HG03103 (cell line): ENCODE results near the gene PYROXD2.

ENCODE experiments used
- ATAC-seq: cut with Tn5 transposase; IDR thresholded peaks from one replicate; pipeline ENCODE4 v1.9.1; 2021; ENCODE audit warnings: low read depth; ENCODE audit not compliant: unreplicated experiment

PYROXD2 gene

DNA sequence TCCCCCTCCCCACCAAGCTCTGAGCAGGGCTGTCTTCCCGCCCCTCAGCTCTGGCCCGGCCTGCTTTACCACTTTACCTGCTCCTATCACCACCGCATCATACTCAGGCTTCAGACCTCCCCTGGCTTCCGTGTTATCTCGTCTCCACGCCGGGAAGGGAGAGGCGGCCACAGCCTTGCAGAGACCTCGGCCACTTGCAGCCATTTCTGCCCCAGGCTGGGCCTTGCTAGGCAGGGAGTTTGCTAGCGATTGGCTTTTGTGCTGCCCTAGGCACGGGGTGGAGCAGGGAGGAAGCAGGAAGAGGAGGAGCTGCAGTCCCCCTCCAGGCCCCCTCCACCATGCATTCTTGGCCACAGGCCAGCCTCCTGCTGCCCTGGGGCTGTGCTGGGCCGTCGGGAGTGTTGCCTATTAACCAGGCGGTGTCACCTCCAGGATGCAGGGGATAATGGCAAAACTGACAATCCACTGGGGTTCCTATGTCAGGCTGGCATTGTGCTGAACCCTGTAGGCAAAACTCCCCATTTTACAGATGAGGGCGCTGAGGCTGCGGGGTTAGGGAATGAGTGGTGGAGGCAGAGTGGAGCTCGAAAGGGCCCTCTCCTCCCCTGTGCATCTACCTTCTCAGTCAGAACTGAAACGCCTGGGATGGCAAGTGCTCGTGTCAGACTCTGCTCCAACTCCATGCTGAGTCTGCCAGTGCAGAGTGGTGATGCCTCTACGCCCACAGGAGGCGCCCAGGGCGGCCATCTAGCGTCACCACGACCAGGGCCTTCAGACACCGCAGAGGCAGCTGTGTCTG lies at the start of gene PYROXD2:
PYROXD2 (minus strand) TSS at position 251 of the 799 bp plus-strand sequence; CDS start at position 204, 47 bp downstream.
- no peak for ATAC-seq

DNA sequence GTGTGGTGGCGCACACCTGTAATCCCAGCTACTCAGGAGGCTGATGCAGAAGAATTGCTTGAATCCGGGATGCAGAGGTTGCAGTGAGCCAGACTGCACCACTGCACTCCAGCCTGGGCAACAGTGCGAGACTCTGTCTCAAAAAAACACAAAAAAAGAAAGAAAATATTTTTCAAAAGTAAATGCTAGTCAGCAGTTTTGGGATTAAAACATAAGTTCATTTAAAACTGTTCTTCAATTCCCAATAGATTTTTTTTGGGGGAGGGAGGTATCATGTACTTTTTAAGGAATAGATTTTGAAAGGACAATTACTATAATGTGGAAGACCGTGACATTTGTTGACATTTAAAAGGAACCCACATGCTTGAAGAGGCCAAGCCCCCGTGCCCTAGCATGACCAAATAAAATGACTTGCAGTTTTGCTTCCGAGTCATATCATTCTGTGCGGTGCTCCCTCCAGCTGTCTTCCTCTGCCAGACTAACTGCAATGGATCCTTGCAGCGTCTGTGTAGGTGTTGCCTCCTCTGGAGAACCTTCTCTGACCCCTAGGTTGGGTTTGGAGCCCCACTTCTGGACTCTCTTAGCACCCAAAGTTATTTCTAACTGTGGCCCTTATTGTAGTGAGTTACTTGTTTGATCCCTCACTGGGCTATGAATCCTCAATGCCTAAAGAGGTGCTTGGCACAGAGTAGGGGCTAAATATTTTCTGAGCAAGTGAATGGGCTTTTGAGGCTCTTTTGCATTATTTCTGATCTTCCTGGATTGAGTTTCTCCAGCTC lies 49.2 kb upstream of the PYROXD2 start:
- no peak for ATAC-seq

DNA sequence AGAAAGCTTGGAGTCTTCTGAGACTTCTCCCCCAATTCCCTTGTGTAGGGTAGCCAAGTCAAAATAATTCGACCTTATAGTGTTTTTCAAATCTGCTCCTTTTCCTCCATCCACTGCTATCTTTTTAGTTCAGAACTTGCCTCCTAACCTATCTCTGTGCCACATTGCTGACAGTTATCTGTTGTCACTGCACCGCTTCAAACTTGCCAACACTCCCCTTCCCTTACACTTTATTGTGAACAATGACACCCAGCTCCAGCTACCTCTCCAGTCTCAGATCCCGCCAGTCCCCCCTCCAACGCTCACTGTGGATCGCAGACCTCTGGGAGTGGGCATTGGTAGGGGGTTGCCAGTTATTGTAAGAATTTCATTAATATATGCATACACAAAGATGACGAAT lies 48.0 kb upstream of the PYROXD2 start:
- no peak for ATAC-seq

DNA sequence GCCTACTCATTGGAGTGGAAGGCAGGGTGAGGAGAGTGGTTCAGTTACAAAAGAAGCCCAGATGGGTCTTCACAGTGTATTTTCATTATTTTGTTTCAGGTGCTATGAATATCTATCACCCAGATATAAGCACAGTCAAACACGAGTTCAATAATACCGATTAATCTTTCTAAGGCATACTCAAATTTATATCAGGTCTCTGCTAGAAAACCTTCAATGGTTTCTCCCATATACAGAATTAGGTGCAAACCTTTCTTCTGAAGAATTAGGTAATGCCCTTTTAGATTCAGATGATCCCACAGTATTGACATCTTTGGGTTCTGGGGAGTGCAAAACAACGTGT lies 46.5 kb upstream of the PYROXD2 start:
- no peak for ATAC-seq

DNA sequence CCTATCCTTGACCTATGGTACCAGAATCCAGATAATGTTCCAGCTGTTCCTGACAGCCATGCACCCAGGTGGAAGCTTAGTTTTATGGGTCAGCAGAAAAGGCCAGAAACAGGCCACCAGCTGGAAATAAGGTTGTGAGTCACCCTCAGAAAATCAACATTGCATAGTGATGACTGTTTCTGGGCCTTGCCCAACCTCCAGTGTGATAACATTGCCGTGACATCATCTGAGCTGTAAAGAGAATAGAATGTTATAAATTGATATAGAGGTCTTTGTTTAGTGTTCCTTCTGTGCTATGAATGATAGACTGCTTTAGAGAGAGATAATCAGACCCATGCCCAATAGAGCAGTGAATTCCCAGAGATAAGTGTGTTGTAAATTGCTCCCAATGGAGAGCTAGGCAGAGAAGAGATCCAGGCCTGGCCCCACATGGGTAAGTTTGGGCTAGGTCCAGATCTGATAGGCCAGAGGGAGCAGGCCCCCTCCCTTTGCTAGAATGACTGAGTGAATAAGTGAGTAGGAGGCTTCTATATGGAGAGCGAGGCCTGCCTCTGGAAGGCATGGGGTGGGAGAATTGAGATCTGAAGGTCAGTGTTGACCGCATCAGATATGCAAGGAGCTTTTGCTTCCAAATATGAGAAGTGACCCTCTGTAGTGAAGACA lies 46.0 kb upstream of the PYROXD2 start:
- no peak for ATAC-seq

DNA sequence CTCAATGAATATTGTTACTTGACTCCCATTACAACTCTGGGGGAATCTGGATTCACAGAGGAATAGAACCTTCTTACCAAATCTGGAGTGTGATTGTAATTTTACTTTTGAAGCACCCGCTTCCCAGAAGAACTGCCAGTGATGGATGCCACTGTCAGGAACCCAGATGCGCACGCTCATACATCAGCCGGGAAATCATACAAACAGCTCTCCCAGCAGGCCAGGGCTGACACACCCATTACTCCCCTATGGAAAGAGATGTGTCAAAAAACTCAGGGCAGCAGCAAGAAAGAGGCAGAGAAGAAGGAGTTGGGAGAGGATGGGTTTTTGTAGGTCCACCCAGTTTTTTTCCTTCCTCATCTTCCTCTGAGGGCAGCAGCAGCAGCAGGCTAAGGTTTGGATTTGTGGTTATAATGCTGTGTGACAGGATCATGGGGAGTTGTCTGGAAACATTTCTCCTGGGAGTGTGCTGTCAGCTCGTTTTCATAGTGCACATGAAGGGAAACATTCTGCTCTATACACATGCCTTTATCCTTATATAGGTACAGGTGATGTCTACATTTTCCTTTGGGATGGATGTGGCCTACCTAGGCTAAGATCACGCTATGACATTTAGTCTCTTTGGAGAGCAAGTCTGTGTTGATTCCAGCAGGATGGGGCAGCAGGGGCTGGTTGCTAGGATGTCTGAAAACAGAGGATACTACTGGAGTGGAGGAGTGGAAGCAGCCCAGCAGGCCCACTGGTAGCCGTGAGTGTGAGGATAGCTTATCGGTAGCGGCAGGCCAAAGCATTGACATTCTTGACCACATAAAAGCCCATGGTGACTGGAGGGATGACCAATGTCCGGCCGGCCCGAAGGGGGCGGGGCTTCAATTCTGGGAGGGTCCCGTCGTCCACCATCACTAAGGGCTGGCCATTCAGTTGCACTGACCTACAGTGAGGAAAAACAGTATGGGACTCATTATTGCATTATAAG lies 44.1 kb upstream of the PYROXD2 start:
- no peak for ATAC-seq

DNA sequence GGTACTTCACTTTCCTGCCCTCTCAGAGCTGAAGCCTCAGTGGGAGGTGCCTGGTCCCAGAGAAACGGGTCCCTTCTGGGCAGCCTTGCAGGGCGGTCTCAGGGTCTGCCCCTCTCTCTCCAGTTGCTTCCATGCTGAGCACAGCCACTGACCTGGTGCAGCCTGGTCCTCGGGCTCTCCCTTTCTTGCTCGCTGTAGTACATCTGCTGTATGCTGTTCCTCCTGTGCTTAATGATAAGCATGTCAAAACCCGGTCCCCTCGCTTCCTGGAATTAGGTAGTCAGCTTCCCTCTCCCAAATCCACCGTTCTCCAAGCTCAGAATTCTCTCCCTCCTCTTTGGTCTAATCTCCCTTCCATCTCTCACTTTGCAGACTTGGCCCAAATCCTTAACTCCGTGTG lies 42.7 kb upstream of the PYROXD2 start:
- ATAC-seq: no peak

DNA sequence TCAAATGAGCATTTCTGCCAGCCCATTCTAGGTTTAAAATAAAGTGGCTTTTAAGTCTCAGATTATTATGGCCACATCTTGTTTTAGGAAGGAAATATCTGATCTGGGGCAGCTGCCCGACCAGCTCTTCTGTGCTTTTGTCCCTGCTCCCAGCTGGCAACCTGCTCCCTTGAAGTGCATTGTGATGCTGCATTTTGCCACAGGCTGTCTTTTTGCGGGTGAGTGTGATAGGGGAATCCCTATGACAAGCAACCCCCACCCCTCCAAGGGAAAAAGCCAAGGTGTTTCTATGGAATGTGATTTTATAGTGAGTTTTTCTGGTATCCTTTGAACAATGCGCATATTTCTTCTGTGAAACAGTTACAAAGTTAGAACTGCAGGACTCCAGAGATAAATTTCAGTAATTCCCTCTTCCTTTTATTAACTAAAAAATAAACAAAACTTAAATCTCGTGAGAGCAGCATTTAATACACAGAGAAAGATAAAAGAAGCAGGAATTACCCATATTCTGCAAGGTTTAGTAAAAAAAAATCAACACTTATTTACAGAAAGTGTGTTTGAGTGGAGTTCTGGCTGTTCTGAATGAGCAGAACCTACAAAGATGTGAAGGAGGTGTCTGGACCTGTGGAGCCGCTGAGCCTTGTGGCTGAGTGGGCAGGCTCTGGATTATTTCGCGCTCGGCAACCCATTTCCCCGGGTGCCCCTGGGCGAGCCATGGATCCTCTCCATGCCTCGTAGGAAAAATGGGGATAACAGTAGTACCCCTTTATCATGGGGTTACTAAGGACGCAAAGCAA lies 41.9 kb upstream of the PYROXD2 start:
- ATAC-seq: no peak

DNA sequence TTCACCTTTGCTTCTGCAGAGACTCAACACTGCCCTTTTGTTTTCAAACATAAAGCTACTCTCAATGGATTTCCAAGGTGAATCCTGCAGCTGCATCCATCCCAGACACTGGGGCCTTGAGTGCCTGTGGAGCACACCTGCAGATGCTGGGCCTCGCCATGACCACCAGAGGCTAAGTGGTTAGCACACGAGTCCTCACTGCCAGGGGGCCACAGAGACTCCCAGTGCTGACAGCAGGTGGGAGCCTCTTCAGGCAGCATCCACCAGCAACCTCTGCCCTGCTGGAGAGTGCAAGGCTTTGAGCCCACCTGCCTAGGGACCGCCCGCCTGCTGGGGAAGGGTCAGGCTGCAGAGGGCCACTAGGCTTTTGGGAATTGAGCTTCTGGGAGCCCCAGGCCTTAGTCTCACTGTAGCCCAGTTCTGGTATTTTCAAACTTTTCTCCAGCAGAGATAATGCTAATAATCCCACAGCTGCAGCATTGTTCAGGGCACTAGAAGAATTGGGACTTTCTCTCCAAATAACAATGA lies 41.1 kb upstream of the PYROXD2 start:
- no peak for ATAC-seq

DNA sequence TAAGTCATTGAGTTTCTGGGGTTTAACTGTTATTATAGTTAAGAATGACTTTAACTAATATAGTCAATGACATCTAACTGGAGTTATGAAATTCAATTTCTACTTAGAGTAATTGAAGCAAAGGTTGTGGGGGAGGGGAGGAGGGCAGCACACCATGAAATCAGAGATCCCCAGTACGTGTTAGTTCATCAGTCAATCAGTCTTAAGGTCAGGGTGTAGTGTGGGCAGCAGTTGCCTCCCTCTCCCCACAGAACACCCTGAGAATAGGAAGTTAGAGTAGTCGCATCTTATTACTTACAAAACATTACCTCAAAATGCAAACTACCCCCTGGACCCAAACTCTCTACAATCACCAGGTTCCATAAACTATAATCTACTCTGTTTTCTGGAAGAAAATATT lies 38.7 kb upstream of the PYROXD2 start:
- no peak for ATAC-seq

DNA sequence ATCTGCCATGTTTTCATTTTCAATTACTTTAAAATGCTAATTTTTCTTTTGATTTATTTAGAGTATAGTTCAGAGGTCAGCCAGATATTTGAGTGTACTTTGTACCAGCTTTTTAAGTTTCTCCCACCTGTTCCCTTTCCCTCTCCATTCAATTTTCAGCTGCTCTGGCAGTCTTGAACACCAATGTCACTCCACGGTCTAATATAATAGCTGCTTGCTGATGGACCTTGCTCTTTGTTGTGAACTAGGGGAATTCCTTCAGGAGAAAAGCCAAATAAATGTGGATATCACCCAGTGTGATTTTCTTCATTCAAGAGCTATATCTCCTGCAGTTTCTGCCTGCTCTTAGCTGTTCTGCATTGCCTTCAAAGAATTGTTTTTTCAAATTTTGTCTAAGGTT lies 35.6 kb upstream of the PYROXD2 start:
- no peak for ATAC-seq

DNA sequence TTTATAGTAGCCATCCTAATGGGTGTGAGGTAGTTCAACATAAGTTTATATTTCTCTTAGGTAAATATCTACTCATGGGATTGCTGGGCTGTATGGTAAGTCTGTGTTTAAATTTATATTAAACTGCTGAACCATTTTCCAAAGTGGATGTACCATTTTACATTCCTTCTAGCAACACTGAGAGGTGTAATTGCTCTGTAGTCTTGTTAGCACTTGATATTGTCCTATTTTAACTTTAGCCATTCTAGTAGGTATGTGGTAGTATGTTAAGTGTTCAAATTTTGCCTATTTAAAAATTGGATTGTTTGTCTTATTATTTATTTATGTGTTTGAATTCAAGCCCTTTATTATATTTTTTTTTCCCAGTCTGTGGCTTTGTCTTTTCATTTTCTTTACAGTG lies 34.3 kb upstream of the PYROXD2 start:
- ATAC-seq: no peak

DNA sequence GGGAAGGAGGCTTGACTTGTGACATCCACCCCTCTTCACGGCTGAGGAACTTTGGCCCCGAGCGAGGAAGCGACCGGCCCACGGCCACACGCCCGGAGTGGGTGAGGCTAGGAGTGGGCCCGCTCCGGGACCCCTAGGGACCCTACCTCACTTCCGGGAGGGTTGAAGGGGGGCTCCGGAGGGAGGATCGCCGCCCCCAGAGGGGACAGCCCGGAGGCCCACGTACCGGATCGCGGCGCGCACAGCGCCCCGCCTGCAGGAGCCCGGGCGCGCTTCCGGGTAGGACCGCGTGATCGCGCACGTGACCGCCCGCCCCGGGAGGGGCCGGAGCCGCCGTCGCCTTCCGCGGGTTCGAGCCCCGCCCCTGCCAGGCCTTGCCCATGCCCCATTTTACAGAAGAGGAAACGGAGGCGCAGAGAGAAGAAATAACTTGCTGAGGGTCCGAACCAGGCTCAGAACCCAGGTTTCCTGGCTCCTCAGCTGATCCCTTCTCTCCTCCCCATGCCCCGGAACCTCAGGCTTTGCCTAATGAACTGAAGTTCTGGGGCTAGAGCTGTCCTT lies 31.8 kb upstream of the PYROXD2 start, which contains the start of gene HPS1:
HPS1 (minus strand) TSS at position 275 of the 561 bp plus-strand sequence. CDS start 3,695 bp downstream, outside the sequence.
- peak; percentile 83 for ATAC-seq

DNA sequence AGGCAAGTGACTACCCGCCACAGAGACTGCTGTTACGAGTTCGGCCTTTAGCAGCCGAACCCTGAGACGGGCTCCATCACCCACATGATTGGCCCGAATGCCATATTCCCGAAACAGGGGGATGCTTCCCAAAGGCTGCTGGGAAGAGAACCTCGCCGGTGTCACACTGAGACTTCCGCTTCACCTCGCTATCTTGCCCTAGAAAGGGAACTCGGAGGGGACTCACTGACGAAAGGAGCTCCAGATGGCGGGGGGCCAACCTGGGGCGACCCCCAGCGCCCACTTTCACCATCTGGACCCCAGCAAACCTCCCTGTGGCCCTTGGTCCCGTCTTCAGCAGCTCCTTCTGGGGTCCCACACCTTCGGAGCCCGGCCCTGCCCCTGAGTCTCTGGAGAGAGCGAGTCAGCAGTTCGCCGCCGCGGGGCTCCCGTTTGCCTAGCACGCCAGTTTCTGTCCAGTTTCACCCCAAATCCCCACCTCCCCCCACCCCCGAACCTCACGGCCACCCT lies 31.2 kb upstream of the PYROXD2 start:
- ATAC-seq: peak; percentile 5

DNA sequence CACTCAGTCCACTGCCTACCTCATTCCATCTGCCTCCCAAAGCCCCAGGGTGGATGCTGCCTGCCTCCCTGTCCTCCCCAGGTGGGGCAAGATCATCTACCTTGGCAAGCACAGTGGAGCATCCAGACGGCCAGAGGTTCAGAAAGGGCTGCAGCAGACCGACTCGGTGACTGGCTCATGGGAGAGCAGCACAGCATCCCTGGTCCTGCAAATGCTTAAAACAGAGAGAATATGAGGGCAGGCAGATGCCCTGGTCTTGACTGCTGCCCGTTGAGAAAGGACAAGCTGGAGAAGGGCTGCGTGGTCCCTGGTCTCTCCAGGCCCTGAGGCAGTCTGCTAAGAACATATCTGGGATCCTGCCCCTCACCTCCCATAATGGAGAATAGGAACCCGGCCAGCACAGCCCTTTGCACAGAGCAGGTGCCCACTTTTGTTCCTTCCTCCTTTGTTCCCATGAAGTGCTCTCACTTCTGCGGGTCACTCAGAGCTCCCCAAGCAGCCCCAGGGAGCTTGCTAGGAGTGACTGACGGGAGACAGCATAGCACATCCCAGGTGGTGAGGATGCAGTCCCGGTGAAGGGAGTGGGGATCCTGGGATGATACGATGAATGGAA lies 30.3 kb upstream of the PYROXD2 start:
- no peak for ATAC-seq

DNA sequence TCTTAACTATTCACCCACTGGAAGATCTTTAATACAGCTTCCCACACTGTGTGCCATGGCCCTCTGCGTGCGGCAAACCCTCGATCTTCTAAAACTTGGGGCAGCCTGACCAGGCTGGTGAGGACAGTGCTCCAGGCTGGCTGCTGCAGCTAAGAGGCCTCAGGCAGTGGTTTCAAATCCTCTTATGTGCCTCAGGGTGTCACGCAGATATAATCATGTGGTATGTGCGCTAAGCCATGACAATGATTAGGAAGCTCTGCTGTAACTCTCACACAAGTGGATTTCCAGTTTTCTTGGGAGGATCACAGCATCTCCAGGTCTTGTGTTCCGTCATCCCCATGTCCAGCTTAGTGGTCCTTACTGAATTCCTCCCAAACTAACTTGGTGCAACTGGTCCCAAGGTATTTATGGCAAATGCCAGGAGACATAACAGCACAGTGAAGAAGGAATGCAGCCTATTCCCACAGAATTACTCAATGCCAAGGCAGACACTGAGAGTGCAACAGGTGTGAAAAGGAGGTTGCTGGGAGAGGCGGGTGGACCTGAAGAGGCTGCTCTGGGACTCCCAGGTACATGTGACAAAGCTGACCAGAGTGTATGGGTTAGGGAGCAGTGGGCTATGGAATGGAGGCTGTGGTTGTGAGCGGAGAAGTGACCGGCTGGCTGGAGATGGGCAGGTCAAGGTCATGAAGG lies 29.5 kb upstream of the PYROXD2 start:
- peak; percentile 30 for ATAC-seq

DNA sequence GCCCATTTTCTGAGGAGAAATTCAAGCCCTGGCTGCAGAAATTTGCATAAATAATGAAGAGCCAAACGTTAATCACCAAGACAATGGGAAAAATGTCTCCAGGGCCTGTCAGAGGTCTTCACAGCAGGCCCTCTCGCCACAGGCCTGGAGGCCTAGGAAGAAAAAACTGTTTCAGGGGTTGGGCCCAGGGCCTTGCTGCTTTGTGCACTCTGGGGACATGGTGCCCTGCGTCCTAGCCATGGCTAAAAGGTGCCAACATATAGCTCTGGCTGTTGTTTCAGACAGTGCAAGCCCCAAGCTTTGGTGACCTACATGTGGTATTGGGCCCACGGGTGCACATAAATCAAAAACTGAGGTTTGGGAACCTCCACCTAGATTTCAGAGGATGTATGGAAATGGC lies 23.7 kb upstream of the PYROXD2 start:
- no peak for ATAC-seq

DNA sequence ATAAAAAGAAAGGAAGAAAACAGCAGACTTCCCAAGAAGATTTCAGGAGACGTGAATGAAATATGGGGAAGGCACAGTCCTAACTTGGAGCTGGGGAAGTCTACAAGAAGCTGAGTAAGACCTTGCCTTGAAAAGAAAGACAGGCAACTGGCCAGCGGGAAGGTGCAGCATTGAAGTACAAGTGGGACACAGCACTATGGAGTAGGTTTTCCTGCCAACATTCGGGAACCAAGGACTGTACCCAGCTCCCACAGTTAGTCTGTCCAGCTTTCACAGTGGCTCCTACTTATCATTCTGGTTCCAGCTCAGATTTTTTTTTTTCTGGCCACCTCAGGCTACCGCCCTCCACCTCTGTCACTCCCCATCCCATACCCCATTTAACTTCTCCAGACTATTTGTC lies 21.7 kb upstream of the PYROXD2 start:
- no peak for ATAC-seq
